ENCODE measurements around the gene ARMH3. TPM values are rescaled to one million over a fixed set of nuclear protein-coding genes. Genes with fewer than 3 reads are reported as not detected.
"Not testable (repeated sequence)": the region's sequence is repeated elsewhere in the genome, so short reads cannot be mapped to it uniquely, and the experiment has no call there.

ARMH3 gene
- total and polyA plus RNA-seq, 10 of the 15 experiments (the other 5 are each of a cell fraction or from before 2014, with no cell fraction given), result 13.0 to 33.0 (median 16.4) TPM

DNA sequence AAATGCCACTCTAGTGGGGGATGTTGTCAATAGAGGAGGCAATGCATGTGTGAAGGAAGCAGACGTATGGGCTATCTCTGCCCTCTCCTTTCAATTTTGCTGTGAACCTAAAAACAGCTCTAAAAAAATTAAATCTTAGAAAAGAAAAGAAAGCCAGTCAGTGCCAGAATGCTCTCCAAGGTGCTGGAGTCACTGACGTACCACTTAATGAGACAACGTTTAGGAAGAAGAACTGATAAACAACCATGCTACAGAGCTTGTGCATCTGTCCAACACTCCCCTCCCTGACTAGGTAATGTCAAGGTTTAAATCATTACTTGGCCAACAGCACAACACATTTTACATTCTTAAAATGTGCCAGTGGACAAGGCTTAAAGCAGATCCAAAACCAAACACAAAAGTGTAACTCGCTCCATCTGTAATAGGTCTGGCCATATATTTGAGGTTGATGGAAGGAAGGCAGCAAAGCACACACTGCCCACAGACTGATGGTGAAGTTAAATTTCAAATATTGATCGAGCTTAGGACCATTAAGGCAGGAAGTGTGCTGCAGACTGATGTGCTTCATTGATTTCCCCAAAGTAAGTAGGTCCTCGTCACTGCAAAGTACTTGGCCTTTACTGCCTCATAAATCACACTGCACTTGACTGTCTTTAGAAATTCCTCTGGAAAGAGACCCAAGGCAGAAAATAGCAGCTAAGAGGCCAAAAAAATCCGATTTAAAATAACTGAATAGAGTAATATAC, 15.5 kb downstream of the ARMH3 start:
- in situ Hi-C loops (cut with MboI), result no loop called here
- CTCF ChIA-PET, result interaction anchor here (0.7 to 1.4 kb wide), 2 partner anchors 31 to 199 kb away, joined by 3 to 5 read pairs; no protein-coding TSS in a partner anchor
- Histone ChIP-seq H3K27me3 (replicated peaks in 1 of 2; ENCODE audit: control insufficient read depth in 2 of 2, insufficient read depth in 2 of 2, low read length in 1 of 2) (no peaks in the 10 kb centered on the region), H3K4me2 (ENCODE audit: control insufficient read depth, insufficient read depth) (no peak overlapping the region), H3K79me2 (ENCODE audit: control insufficient read depth, insufficient read depth, low read length) (peaks cover 15% of the 10 kb centered on the region), H2AFZ (ENCODE audit: control insufficient read depth, low read depth, low read length) (no peak overlapping the region), H3K4me3 (no peak overlapping the region), H3K9ac (ENCODE audit: control insufficient read depth, insufficient read depth, low read length) (no peak overlapping the region), H3K4me1 (ENCODE audit: control insufficient read depth, insufficient read depth, low read length) (no peaks in the 10 kb centered on the region), H3K9me3 (replicated peaks; ENCODE audit: control insufficient read depth, insufficient read depth, low read length) (no peaks in the 10 kb centered on the region), H4K20me1 (ENCODE audit: control insufficient read depth, insufficient read depth) (no peaks in the 10 kb centered on the region), H3K36me3 (ENCODE audit: control insufficient read depth in 2 of 2, insufficient read depth in 2 of 2, low read length in 1 of 2) (peaks cover 0 to 7% of the 10 kb centered on the region in 2 experiments; a peak in 2 of 4 replicates), H3K27ac (ENCODE audit: control insufficient read depth, insufficient read depth) (no peak overlapping the region)
- no TSS peak for BruUV-seq (replicated peaks)
- RAD21 ChIA-PET (ENCODE audit: unreplicated experiment), result no interaction called here
- WGBS (ENCODE audit: insufficient coverage, insufficient replicate concordance, low lambda C conversion rate, missing lambda C conversion rate), result 64% methylated on average over 7 of the region's 7 CpGs
- POLR2A ChIA-PET, result no interaction called here
- no peak for FAIRE-seq
- DNase-seq (ENCODE audit: low read depth, low spot score), result no peak
- TF ChIP-seq, protein P1, sequence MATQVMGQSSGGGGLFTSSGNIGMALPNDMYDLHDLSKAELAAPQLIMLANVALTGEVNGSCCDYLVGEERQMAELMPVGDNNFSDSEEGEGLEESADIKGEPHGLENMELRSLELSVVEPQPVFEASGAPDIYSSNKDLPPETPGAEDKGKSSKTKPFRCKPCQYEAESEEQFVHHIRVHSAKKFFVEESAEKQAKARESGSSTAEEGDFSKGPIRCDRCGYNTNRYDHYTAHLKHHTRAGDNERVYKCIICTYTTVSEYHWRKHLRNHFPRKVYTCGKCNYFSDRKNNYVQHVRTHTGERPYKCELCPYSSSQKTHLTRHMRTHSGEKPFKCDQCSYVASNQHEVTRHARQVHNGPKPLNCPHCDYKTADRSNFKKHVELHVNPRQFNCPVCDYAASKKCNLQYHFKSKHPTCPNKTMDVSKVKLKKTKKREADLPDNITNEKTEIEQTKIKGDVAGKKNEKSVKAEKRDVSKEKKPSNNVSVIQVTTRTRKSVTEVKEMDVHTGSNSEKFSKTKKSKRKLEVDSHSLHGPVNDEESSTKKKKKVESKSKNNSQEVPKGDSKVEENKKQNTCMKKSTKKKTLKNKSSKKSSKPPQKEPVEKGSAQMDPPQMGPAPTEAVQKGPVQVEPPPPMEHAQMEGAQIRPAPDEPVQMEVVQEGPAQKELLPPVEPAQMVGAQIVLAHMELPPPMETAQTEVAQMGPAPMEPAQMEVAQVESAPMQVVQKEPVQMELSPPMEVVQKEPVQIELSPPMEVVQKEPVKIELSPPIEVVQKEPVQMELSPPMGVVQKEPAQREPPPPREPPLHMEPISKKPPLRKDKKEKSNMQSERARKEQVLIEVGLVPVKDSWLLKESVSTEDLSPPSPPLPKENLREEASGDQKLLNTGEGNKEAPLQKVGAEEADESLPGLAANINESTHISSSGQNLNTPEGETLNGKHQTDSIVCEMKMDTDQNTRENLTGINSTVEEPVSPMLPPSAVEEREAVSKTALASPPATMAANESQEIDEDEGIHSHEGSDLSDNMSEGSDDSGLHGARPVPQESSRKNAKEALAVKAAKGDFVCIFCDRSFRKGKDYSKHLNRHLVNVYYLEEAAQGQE (IDR thresholded peaks at IDR 0.05; ENCODE audit: low read depth, low read length), result peak; percentile 74
- no peak for TF ChIP-seq BCL11A (IDR thresholded peaks at IDR 0.05; ENCODE audit: low read depth, low read length)
- ATAC-seq, result no peak
- intact Hi-C loops (cut with micrococcal nuclease; ENCODE audit: unreplicated experiment), result no loop called here
- SMC1A ChIA-PET (ENCODE audit: uncharacterized antibody, unreplicated experiment), result interaction anchor here (1.0 kb wide), 1 partner anchor 133 kb away, joined by 3 read pairs; no protein-coding TSS in a partner anchor

DNA sequence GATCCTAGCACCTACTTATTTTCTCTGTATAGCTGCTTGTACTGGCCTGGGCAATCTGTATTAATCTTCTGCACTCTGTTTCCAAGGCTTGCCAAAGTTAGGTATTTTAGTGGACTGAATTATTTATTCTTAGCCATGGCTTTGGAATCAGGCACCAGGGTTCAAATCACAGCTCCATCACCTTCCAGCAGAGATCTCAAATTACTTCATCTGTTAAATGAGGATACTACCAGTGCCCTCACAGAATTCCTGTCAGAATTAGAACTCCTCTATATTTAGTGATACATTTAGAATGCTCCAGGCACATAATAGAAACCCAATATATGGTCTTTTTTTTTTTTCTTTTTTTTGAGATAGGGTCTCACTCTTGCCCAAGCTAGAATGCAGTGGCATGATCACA, 17.6 kb downstream of the ARMH3 start:
- ChIA-PET SMC1A (ENCODE audit: uncharacterized antibody, unreplicated experiment) (no interaction called here), CTCF (no interaction called here), POLR2A (interaction anchor here (0.6 kb wide), 1 partner anchor 197 kb away, joined by 3 read pairs; no protein-coding TSS in a partner anchor), RAD21 (ENCODE audit: unreplicated experiment) (interaction anchor here (0.7 kb wide), 1 partner anchor 30 kb away, joined by 4 read pairs; no protein-coding TSS in a partner anchor)
- no peak for ATAC-seq
- no TSS peak for BruUV-seq (replicated peaks)
- no peak overlapping the region for H3K9ac ChIP-seq (ENCODE audit: control insufficient read depth, insufficient read depth, low read length)
- H2AFZ ChIP-seq (ENCODE audit: control insufficient read depth, low read depth, low read length), result no peak overlapping the region
- H4K20me1 ChIP-seq (ENCODE audit: control insufficient read depth, insufficient read depth), result no peaks in the 10 kb centered on the region
- intact Hi-C loops (cut with micrococcal nuclease; ENCODE audit: unreplicated experiment) (no loop called here), in situ Hi-C loops (cut with MboI) (no loop called here)
- DNase-seq (ENCODE audit: low read depth, low spot score), result no peak
- H3K27me3 ChIP-seq (replicated peaks in 1 of 2; ENCODE audit: control insufficient read depth in 2 of 2, insufficient read depth in 2 of 2, low read length in 1 of 2), result no peaks in the 10 kb centered on the region
- H3K4me3 ChIP-seq, result no peak overlapping the region
- no peak overlapping the region for H3K4me2 ChIP-seq (ENCODE audit: control insufficient read depth, insufficient read depth)
- H3K36me3 ChIP-seq (ENCODE audit: control insufficient read depth in 2 of 2, insufficient read depth in 2 of 2, low read length in 1 of 2), result peaks cover 0 to 7% of the 10 kb centered on the region in 2 experiments; a peak in 2 of 4 replicates
- no peaks in the 10 kb centered on the region for H3K4me1 ChIP-seq (ENCODE audit: control insufficient read depth, insufficient read depth, low read length)
- no peaks in the 10 kb centered on the region for H3K9me3 ChIP-seq (replicated peaks; ENCODE audit: control insufficient read depth, insufficient read depth, low read length)
- H3K27ac ChIP-seq (ENCODE audit: control insufficient read depth, insufficient read depth), result no peak overlapping the region
- no peak for FAIRE-seq
- no peak for TF ChIP-seq ZZZ3 (IDR thresholded peaks at IDR 0.05; ENCODE audit: control insufficient read depth, insufficient read length, low read depth)
- TF ChIP-seq JUNB (IDR thresholded peaks at IDR 0.05), result no peak
- H3K79me2 ChIP-seq (ENCODE audit: control insufficient read depth, insufficient read depth, low read length), result peaks cover 8% of the 10 kb centered on the region

DNA sequence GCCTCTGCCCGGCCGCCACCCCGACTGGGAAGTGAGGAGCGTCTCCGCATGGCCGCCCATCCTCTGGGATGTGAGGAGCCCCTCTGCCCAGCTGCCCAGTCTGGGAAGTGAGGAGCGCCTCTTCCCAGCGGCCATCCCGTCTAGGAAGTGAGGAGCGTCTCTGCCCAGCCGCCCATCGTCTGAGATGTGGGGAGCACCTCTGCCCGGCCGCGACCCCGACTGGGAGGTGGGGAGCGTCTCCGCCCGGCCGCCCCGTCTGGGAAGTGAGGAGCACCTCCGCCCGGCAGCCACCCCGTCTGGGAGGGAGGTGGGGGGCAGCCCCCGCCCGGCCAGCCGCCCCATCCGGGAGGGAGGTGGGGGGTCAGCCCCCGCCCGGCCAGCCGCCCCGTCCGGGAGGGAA, 20.2 kb downstream of the ARMH3 start:
- BruUV-seq (replicated peaks); H4K20me1 ChIP-seq (ENCODE audit: control insufficient read depth, insufficient read depth); H3K79me2 ChIP-seq (ENCODE audit: control insufficient read depth, insufficient read depth, low read length); SMC1A ChIA-PET (ENCODE audit: uncharacterized antibody, unreplicated experiment); FAIRE-seq; in situ Hi-C loops (cut with MboI); ATAC-seq; H3K4me2 ChIP-seq (ENCODE audit: control insufficient read depth, insufficient read depth); H3K9ac ChIP-seq (ENCODE audit: control insufficient read depth, insufficient read depth, low read length); H3K27ac ChIP-seq (ENCODE audit: control insufficient read depth, insufficient read depth); H3K9me3 ChIP-seq (replicated peaks; ENCODE audit: control insufficient read depth, insufficient read depth, low read length); H3K4me1 ChIP-seq (ENCODE audit: control insufficient read depth, insufficient read depth, low read length); DNase-seq (ENCODE audit: low read depth, low spot score); CTCF ChIA-PET; H3K4me3 ChIP-seq; RAD21 ChIA-PET (ENCODE audit: unreplicated experiment); H3K27me3 ChIP-seq (replicated peaks in 1 of 2; ENCODE audit: control insufficient read depth in 2 of 2, insufficient read depth in 2 of 2, low read length in 1 of 2); H2AFZ ChIP-seq (ENCODE audit: control insufficient read depth, low read depth, low read length); intact Hi-C loops (cut with micrococcal nuclease; ENCODE audit: unreplicated experiment): not testable (repeated sequence)
- H3K36me3 ChIP-seq (ENCODE audit: control insufficient read depth in 2 of 2, insufficient read depth in 2 of 2, low read length in 1 of 2), result peaks cover 1 to 12% of the 10 kb centered on the region in 2 experiments
- 97% methylated on average over 19 of the region's 33 CpGs for WGBS (ENCODE audit: insufficient coverage, insufficient replicate concordance, low lambda C conversion rate, missing lambda C conversion rate)
- POLR2A ChIA-PET, result interaction anchor here (0.6 kb wide), 1 partner anchor 17 kb away, joined by 5 read pairs; no protein-coding TSS in a partner anchor
